ENCODE measurements around the gene ACADS. TPM values are rescaled to one million over a fixed set of nuclear protein-coding genes. Genes with fewer than 3 reads are reported as not detected.

The ACADS gene, protein sequence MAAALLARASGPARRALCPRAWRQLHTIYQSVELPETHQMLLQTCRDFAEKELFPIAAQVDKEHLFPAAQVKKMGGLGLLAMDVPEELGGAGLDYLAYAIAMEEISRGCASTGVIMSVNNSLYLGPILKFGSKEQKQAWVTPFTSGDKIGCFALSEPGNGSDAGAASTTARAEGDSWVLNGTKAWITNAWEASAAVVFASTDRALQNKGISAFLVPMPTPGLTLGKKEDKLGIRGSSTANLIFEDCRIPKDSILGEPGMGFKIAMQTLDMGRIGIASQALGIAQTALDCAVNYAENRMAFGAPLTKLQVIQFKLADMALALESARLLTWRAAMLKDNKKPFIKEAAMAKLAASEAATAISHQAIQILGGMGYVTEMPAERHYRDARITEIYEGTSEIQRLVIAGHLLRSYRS
- total RNA-seq = 10 to 100 TPM; 58.6 to 92.6 TPM

DNA sequence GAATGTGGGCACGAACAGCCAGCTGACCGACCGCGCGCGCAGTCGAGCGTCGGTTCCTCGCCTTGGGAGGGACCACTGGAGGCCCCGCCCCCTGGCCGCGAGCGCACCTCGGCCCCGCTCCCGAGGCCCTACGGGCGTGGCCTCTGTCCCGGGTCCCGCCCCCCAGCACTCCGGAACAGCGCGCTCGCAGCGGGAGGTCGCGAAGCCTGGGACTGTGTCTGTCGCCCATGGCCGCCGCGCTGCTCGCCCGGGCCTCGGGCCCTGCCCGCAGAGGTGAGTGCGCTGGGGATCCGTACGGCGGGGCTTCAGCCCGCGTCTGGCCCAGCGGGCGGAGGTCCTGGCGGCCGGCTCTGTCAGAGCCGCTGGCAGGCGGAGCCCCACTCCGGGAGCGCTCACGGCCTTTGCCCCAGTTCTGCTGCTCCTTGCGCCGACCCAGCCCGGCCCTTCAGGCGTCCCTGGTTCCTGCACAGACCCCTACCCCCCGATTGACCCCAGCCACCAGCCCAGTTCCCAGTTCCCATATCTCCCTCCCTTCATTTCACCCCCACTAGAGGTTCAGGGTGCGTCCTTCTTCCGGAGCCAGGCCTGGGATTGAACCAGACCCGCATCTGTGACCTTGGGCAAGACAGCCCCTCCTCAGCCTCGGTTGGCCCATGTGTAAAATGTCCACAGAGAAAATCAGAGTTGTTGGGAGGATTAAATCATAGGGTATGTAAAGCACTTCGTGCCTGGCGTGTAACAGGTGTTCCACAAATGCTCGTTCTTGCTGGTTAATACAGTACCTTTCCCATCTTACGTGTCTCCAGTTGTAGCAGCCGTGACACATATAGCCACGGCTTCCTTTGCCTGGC lies at the start of gene ACADS:
TSS of gene ACADS (plus strand) at position 168 of the 851 bp plus-strand sequence. CDS start at position 228, 60 bp downstream.
- Histone ChIP-seq H3K4me1 (peaks cover 0 to 29% of the 10 kb centered on the region in 2 donors), H3K27ac (peak within 1 kb of the TSS; percentile 79 to 83), H3K9me3 (no peaks in the 10 kb centered on the region), H3K27me3 (no peaks in the 10 kb centered on the region), H3K4me3 (peak within 1 kb of the TSS; percentile 71 to 74), H3K36me3 (peaks cover 57% of the 10 kb centered on the region)
- DNase-seq (ENCODE audit: low spot score) = peak; percentile 84
- TF ChIP-seq, protein P1, sequence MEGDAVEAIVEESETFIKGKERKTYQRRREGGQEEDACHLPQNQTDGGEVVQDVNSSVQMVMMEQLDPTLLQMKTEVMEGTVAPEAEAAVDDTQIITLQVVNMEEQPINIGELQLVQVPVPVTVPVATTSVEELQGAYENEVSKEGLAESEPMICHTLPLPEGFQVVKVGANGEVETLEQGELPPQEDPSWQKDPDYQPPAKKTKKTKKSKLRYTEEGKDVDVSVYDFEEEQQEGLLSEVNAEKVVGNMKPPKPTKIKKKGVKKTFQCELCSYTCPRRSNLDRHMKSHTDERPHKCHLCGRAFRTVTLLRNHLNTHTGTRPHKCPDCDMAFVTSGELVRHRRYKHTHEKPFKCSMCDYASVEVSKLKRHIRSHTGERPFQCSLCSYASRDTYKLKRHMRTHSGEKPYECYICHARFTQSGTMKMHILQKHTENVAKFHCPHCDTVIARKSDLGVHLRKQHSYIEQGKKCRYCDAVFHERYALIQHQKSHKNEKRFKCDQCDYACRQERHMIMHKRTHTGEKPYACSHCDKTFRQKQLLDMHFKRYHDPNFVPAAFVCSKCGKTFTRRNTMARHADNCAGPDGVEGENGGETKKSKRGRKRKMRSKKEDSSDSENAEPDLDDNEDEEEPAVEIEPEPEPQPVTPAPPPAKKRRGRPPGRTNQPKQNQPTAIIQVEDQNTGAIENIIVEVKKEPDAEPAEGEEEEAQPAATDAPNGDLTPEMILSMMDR (IDR thresholded peaks at IDR 0.05) = peak in 1 of 2 donors; percentile 31

GRCh38 chr12:120677765-120678473 lies 47.7 kb upstream of the ACADS start:
- H3K27ac ChIP-seq = peak overlapping the region; percentile 32 to 55
- H3K27me3 ChIP-seq = no peaks in the 10 kb centered on the region
- TF ChIP-seq, protein P1 (IDR thresholded peaks at IDR 0.05) = no peak
- H3K36me3 ChIP-seq = no peaks in the 10 kb centered on the region
- H3K4me3 ChIP-seq = no peak overlapping the region
- DNase-seq (ENCODE audit: low spot score) = no peak
- no peaks in the 10 kb centered on the region for H3K9me3 ChIP-seq
- no peaks in the 10 kb centered on the region for H3K4me1 ChIP-seq

GRCh38 chr12:120678572-120678971 lies 47.1 kb upstream of the ACADS start:
- Histone ChIP-seq H3K27me3 (no peaks in the 10 kb centered on the region), H3K4me3 (no peak overlapping the region), H3K36me3 (no peaks in the 10 kb centered on the region), H3K9me3 (no peaks in the 10 kb centered on the region), H3K27ac (no peak overlapping the region), H3K4me1 (no peaks in the 10 kb centered on the region)
- no peak for DNase-seq (ENCODE audit: low spot score)
- TF ChIP-seq, protein P1 (IDR thresholded peaks at IDR 0.05) = no peak

DNA sequence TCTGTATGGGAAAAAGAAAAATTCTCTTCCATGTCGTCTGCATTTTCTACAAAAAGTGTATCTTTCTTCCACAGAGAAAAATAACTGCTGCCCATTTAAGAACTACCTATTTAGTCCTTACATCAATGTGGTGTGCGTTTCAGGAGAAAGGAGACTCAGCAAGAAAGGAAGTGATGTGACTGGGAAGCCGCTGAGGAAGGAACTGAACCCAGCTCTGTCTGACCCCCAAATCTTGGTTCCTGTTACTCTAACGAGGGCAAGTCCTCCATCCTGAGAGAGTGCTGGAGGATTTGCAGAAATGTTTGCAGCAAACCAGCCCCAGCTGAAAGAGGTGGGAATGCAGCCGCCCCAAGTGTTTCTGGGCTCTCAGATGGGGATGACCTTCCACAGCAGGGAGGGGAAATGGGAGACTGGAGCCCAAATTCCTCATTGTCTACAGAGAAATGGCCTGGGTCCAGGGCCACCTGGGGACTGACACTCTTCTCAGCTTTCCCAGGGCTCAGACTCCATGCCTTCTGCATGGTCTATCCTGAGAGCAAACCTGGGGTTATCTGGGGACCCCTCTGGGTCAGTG lies 45.4 kb upstream of the ACADS start:
- H3K4me1 ChIP-seq = no peaks in the 10 kb centered on the region
- no peaks in the 10 kb centered on the region for H3K9me3 ChIP-seq
- no peak for DNase-seq (ENCODE audit: low spot score)
- no peak overlapping the region for H3K4me3 ChIP-seq
- no peak overlapping the region for H3K27ac ChIP-seq
- TF ChIP-seq, protein P1 (IDR thresholded peaks at IDR 0.05) = no peak
- no peaks in the 10 kb centered on the region for H3K27me3 ChIP-seq
- H3K36me3 ChIP-seq = no peaks in the 10 kb centered on the region

DNA sequence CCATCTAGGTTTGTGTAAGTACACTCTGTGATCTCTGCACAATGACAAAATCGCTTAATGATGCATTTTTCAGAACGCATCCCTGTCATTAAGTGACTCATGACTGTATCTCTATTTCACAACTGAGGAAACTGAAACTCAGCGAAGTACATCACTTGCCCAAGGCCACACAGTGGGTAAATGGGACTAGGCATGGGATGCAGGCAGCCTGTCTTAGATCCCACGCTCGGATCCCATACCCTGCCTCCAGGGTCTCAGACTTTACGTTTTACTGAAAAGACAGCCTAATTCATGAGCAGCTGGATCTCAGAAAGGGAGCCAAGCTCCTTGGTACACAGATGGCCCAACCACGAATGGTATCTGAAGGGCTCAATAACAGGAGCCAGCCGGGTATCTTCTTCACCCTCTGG lies 41.1 kb upstream of the ACADS start:
- Histone ChIP-seq H3K27me3 (no peaks in the 10 kb centered on the region), H3K4me3 (no peak overlapping the region), H3K4me1 (peaks cover 0 to 17% of the 10 kb centered on the region in 2 donors), H3K9me3 (no peaks in the 10 kb centered on the region), H3K27ac (no peak overlapping the region), H3K36me3 (no peaks in the 10 kb centered on the region)
- TF ChIP-seq, protein P1 (IDR thresholded peaks at IDR 0.05) = no peak
- no peak for DNase-seq (ENCODE audit: low spot score)

Measured in right atrium auricular region (tissue), 2 donors.